Hepatocyte (in vitro differentiated cells): Measurements from ENCODE around the gene UXT.

ENCODE experiments used
- CTCF ChIP-seq: fragments of 200-600 bp; sonication (generic); IDR thresholded peaks from 2 replicates; pipeline ENCODE4 v1.5.1; 2016; ENCODE audit warnings: antibody characterized with exemption, mild to moderate bottlenecking; ENCODE audit not compliant: poor library complexity
- EZH2phosphoT487 ChIP-seq: fragments of 200-600 bp; sonication (generic); IDR thresholded peaks from one replicate; pipeline ENCODE4 v1.6.1; 2018; ENCODE audit warnings: antibody characterized with exemption, mild to moderate bottlenecking, low read depth, moderate library complexity; ENCODE audit not compliant: unreplicated experiment, severe bottlenecking

DNA sequence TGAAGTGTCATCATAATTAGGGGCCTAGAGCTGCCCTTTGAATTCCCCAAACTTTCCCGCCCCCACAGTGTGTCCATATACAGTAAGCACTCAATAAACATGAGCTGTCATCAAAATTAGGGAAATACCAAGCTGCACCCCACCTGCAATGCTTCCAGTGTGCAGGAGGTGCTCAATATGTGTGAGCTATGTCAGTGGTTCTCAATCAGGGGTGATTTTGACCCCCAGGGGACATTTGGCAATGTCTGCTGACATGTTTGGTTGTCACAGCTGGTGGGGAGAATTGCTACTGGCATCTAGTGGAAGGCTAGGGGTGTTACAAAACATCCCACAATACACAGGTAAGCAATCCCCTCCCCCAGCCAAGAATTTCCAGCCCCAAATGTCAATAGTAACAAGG, 30.0 kb downstream of the UXT start:
- TF ChIP-seq CTCF: no peak
- no peak for TF ChIP-seq EZH2phosphoT487
